Activated naive CD4-positive, alpha-beta T cell treated with anti-CD3 and anti-CD28 coated beads for 36 hours (primary cell): ENCODE data around the gene TMED1. TPM values are rescaled to one million over a fixed set of nuclear protein-coding genes. Genes with fewer than 3 reads are reported as not detected.
"Not testable (repeated sequence)": the region's sequence is repeated elsewhere in the genome, so short reads cannot be mapped to it uniquely, and the experiment has no call there.

Source experiments
- CTCF ChIA-PET: fragments of 350-600 bp; sonication (Branson Sonifier 250); formaldehyde crosslinking; loops from one replicate; lab custom pipeline; 2021; ENCODE audit warnings: antibody characterized with exemption; lab: Charles Lee
- DNase-seq: peaks from one replicate; pipeline ENCODE4 v3.0.0-alpha.2; 2020
- H3K27ac Mint-ChIP-seq: one replicate; pipeline ENCODE4 v1.8.0; 2021; ENCODE audit warnings: mild to moderate bottlenecking, mixed read lengths
- H3K27me3 Mint-ChIP-seq: one replicate; pipeline ENCODE4 v1.8.0; 2021; ENCODE audit warnings: low read depth, mixed read lengths
- H3K36me3 Mint-ChIP-seq: one replicate; pipeline ENCODE4 v1.8.0; 2021; ENCODE audit warnings: low read depth, mixed read lengths
- H3K4me1 Mint-ChIP-seq: one replicate; pipeline ENCODE4 v1.8.0; 2021; ENCODE audit warnings: low read depth, mixed read lengths
- H3K4me3 Mint-ChIP-seq: one replicate; pipeline ENCODE4 v1.8.0; 2021; ENCODE audit warnings: mild to moderate bottlenecking, moderate library complexity, mixed read lengths
- H3K9me3 Mint-ChIP-seq: one replicate; pipeline ENCODE4 v1.8.0; 2021; ENCODE audit warnings: mixed read lengths
- intact Hi-C: fragments of 100-400 bp; cut with micrococcal nuclease; formaldehyde crosslinking; loops from one replicate; pipeline ENCODE4 v1.15.1; 2023
- total RNA-seq, 2 experiments: library from RNA; stranded (reverse); gene quantifications; one replicate each; pipeline ENCODE4 v1.2.3, GENCODE V29; 2021

Gene TMED1
- total RNA-seq, 2 experiments from 2014 or later, result 15.3 to 16.7 TPM

GRCh38 chr19:10871711-10872545 lies 35.9 kb upstream of the TMED1 start:
- Mint-ChIP-seq H3K4me1 (peaks cover 38% of the 10 kb centered on the region), H3K4me3 (peak overlapping the region; percentile 82), H3K36me3 (peaks cover 1% of the 10 kb centered on the region), H3K9me3 (no peaks in the 10 kb centered on the region), H3K27ac (peak overlapping the region; percentile 85), H3K27me3 (no peaks in the 10 kb centered on the region)
- CTCF ChIA-PET, result interaction anchor here (0.7 to 3.5 kb wide), 12 partner anchors 7 to 254 kb away, joined by 3 to 33 read pairs (median 3); partner anchors contain the start of gene TMED1
- intact Hi-C loops, result loop anchor here (1.0 to 2.0 kb wide), 8 partner anchors 36 to 502 kb away; partner anchors contain the start of genes CDKN2D, ILF3, SWSAP1 and TIMM29
- peak; percentile 36 for DNase-seq

GRCh38 chr19:10870955-10871603 lies 35.1 kb upstream of the TMED1 start, which contains the start of gene CARM1:
CARM1 (plus strand) TSS chr19:10871553; CDS start chr19:10871703, 150 bp downstream.
- Mint-ChIP-seq H3K9me3 (no peaks in the 10 kb centered on the region), H3K27me3 (no peaks in the 10 kb centered on the region), H3K4me1 (peaks cover 31% of the 10 kb centered on the region), H3K4me3 (peak within 1 kb of the TSS; percentile 85), H3K36me3 (peaks cover 1% of the 10 kb centered on the region), H3K27ac (peak within 1 kb of the TSS; percentile 93)
- intact Hi-C loops, result loop anchor here (1.0 to 2.0 kb wide), 8 partner anchors 35 to 503 kb away; partner anchors contain the start of genes CDKN2D, ILF3, SWSAP1 and TIMM29
- CTCF ChIA-PET, result interaction anchor here (0.6 to 1.0 kb wide), 8 partner anchors 12 to 222 kb away, joined by 3 to 5 read pairs (median 3); partner anchors contain the start of gene TMED1
- DNase-seq, result peak; percentile 99

GRCh38 chr19:10870501-10870954 lies 34.5 kb upstream of the TMED1 start:
- H3K4me3 Mint-ChIP-seq, result peak overlapping the region; percentile 85
- peaks cover 31% of the 10 kb centered on the region for H3K4me1 Mint-ChIP-seq
- no peaks in the 10 kb centered on the region for H3K27me3 Mint-ChIP-seq
- intact Hi-C loops, result loop anchor here (2.0 kb wide), 1 partner anchor 302 kb away; the partner anchor contains the start of gene CDKN2D
- H3K36me3 Mint-ChIP-seq, result peaks cover 1% of the 10 kb centered on the region
- H3K9me3 Mint-ChIP-seq, result no peaks in the 10 kb centered on the region
- H3K27ac Mint-ChIP-seq, result peak overlapping the region; percentile 93
- DNase-seq, result no peak
- CTCF ChIA-PET, result interaction anchor here (0.6 to 1.0 kb wide), 10 partner anchors 12 to 223 kb away, joined by 3 to 5 read pairs (median 3); partner anchors contain the start of gene TMED1

- Mint-ChIP-seq H3K4me3 (peak overlapping the region; percentile 85), H3K4me1 (peaks cover 31% of the 10 kb centered on the region), H3K27ac (peak overlapping the region; percentile 93)
- CTCF ChIA-PET, result interaction anchor here (0.6 to 0.8 kb wide), 2 partner anchors 11 to 27 kb away, joined by 3 to 4 read pairs; no protein-coding TSS in a partner anchor
- H3K9me3 Mint-ChIP-seq, H3K36me3 Mint-ChIP-seq, DNase-seq, H3K27me3 Mint-ChIP-seq: not testable (repeated sequence)
- intact Hi-C loops, result loop anchor here (2.0 kb wide), 1 partner anchor 301 kb away; the partner anchor contains the start of gene CDKN2D
These were observed 33.9 kb upstream of the TMED1 start for GRCh38 chr19:10869872-10870311.

- intact Hi-C loops, result no loop called here
- Mint-ChIP-seq H3K36me3 (peaks cover under 1% of the 10 kb centered on the region), H3K4me1 (peaks cover 34% of the 10 kb centered on the region), H3K9me3 (no peaks in the 10 kb centered on the region), H3K4me3 (no peak overlapping the region), H3K27me3 (no peaks in the 10 kb centered on the region), H3K27ac (peak overlapping the region; percentile 53)
- CTCF ChIA-PET, result interaction anchor here (1.5 to 2.0 kb wide), 2 partner anchors 10 to 166 kb away, joined by 6 to 7 read pairs; no protein-coding TSS in a partner anchor
- DNase-seq, result no peak
These were observed 33.0 kb upstream of the TMED1 start for GRCh38 chr19:10868872-10869547.

- H3K9me3 Mint-ChIP-seq, result no peaks in the 10 kb centered on the region
- CTCF ChIA-PET, result interaction anchor here (0.6 to 7.2 kb wide), 5 partner anchors 8 to 451 kb away, joined by 5 to 99 read pairs (median 33); partner anchors contain the start of gene DNM2
- H3K27ac Mint-ChIP-seq, result no peak overlapping the region
- H3K4me3 Mint-ChIP-seq, result no peak overlapping the region
- DNase-seq, result no peak
- intact Hi-C loops, result no loop called here
- no peaks in the 10 kb centered on the region for H3K36me3 Mint-ChIP-seq
- no peaks in the 10 kb centered on the region for H3K27me3 Mint-ChIP-seq
- peaks cover 22% of the 10 kb centered on the region for H3K4me1 Mint-ChIP-seq
These were observed 30.5 kb upstream of the TMED1 start for GRCh38 chr19:10866495-10866894.

- H3K27me3 Mint-ChIP-seq, result no peaks in the 10 kb centered on the region
- intact Hi-C loops, result loop anchor here (1.0 to 2.0 kb wide), 3 partner anchors 28 to 147 kb away; partner anchors contain the start of gene TMED1
- no peaks in the 10 kb centered on the region for H3K9me3 Mint-ChIP-seq
- H3K4me3 Mint-ChIP-seq, result no peak overlapping the region
- peaks cover 15% of the 10 kb centered on the region for H3K4me1 Mint-ChIP-seq
- DNase-seq, result peak; percentile 94
- CTCF ChIA-PET, result interaction anchor here (0.5 to 7.2 kb wide), 35 partner anchors 10 to 342 kb away, joined by 3 to 99 read pairs (median 4); partner anchors contain the start of genes C19orf38, DNM2, QTRT1 and TMED1
- H3K36me3 Mint-ChIP-seq, result no peaks in the 10 kb centered on the region
- no peak overlapping the region for H3K27ac Mint-ChIP-seq
These were observed 28.5 kb upstream of the TMED1 start for GRCh38 chr19:10864538-10864899.

GRCh38 chr19:10863107-10863717 lies 27.2 kb upstream of the TMED1 start:
- Mint-ChIP-seq H3K4me1 (peaks cover 14% of the 10 kb centered on the region), H3K9me3 (no peaks in the 10 kb centered on the region), H3K4me3 (no peak overlapping the region), H3K36me3 (no peaks in the 10 kb centered on the region), H3K27ac (no peak overlapping the region), H3K27me3 (no peaks in the 10 kb centered on the region)
- CTCF ChIA-PET, result interaction anchor here (0.6 to 7.2 kb wide), 15 partner anchors 9 to 161 kb away, joined by 3 to 99 read pairs (median 15); partner anchors contain the start of genes C19orf38, DNM2, QTRT1 and TMED1
- DNase-seq, result no peak
- intact Hi-C loops, result no loop called here

- CTCF ChIA-PET, result interaction anchor here (0.6 to 7.2 kb wide), 5 partner anchors 9 to 161 kb away, joined by 3 to 99 read pairs (median 20); partner anchors contain the start of genes DNM2 and QTRT1
- DNase-seq, result no peak
- no peaks in the 10 kb centered on the region for H3K27me3 Mint-ChIP-seq
- no peaks in the 10 kb centered on the region for H3K9me3 Mint-ChIP-seq
- intact Hi-C loops, result no loop called here
- H3K36me3 Mint-ChIP-seq, result no peaks in the 10 kb centered on the region
- H3K27ac Mint-ChIP-seq, result no peak overlapping the region
- H3K4me3 Mint-ChIP-seq, result no peak overlapping the region
- peaks cover 9% of the 10 kb centered on the region for H3K4me1 Mint-ChIP-seq
These were observed 26.6 kb upstream of the TMED1 start for GRCh38 chr19:10862561-10863106.

GRCh38 chr19:10861103-10861651 lies 25.2 kb upstream of the TMED1 start:
- H3K4me1 Mint-ChIP-seq, result peaks cover 9% of the 10 kb centered on the region
- H3K4me3 Mint-ChIP-seq, result no peak overlapping the region
- H3K27ac Mint-ChIP-seq, result no peak overlapping the region
- DNase-seq, result peak; percentile 51
- intact Hi-C loops, result no loop called here
- H3K27me3 Mint-ChIP-seq, result no peaks in the 10 kb centered on the region
- H3K9me3 Mint-ChIP-seq, result no peaks in the 10 kb centered on the region
- CTCF ChIA-PET, result interaction anchor here (0.6 to 7.2 kb wide), 7 partner anchors 10 to 313 kb away, joined by 3 to 99 read pairs (median 3); partner anchors contain the start of gene DNM2
- no peaks in the 10 kb centered on the region for H3K36me3 Mint-ChIP-seq
